ENCODE results near the gene TMEM63B. TPM values are rescaled to one million over a fixed set of nuclear protein-coding genes. Genes with fewer than 3 reads are reported as not detected.

The TMEM63B gene
- total and polyA plus RNA-seq, 9 of the 15 experiments (the other 6 are each of a cell fraction or from before 2014, with no cell fraction given), result 0.14 to 39.4 (median 14.4) TPM

- ATAC-seq (peak; percentile 68), DNase-seq (ENCODE audit: extremely low read depth in 1 of 4, low spot score in 3 of 4) (peak in 2 of 4 experiments; percentile 40 to 47), FAIRE-seq (peak; percentile 66)
- 71% methylated on average over 3 of the region's 3 CpGs for WGBS (ENCODE audit: insufficient coverage, low coverage, missing lambda C conversion rate)
- peak overlapping the region; percentile 54 for H3K4me2 ChIP-seq (ENCODE audit: insufficient read depth, low read length)
- CTCF ChIA-PET (ENCODE audit: low intra/inter-chr PET ratio), result no interaction called here
- POLR2A ChIA-PET, result interaction anchor here (0.7 to 3.0 kb wide), 12 partner anchors 9 to 54 kb away, joined by 3 to 23 read pairs (median 4); partner anchors contain the start of gene HSP90AB1
- H2AFZ ChIP-seq (ENCODE audit: low read depth, low read length), result peak overlapping the region; percentile 91
- H3K27ac ChIP-seq (ENCODE audit: extremely low read depth, low read depth, low read length), result peak overlapping the region; percentile 53; the same call in 2 of the 3 replicates
- intact Hi-C loops (cut with micrococcal nuclease) (no loop called here), in situ Hi-C loops (cut with MboI) (no loop called here)
- no peaks in the 10 kb centered on the region for H3K36me3 ChIP-seq (ENCODE audit: control insufficient read depth, insufficient read depth, low read length)
- H3K9me1 ChIP-seq (ENCODE audit: control insufficient read depth, insufficient read depth, low read length), result no peaks in the 10 kb centered on the region
- H3K27me3 ChIP-seq (ENCODE audit: control insufficient read depth in 2 of 2, insufficient read depth in 2 of 2, low read length in 2 of 2), result no peaks in the 10 kb centered on the region
- no peaks in the 10 kb centered on the region for H3K9me3 ChIP-seq (replicated peaks; ENCODE audit: control insufficient read depth, insufficient read depth, low read depth, low read length)
- H3K79me2 ChIP-seq (ENCODE audit: control insufficient read depth, insufficient read depth, low read length), result no peaks in the 10 kb centered on the region
- no TSS peak for BruUV-seq (replicated peaks)
- peak overlapping the region; percentile 46 to 82 for H3K9ac ChIP-seq (ENCODE audit: insufficient read depth in 1 of 2, low read depth in 2 of 2, low read length in 2 of 2)
- no peaks in the 10 kb centered on the region for H4K20me1 ChIP-seq (replicated peaks; ENCODE audit: control insufficient read depth, insufficient read depth, low read length)
- peaks cover 26 to 39% of the 10 kb centered on the region in 2 experiments for H3K4me1 ChIP-seq (replicated peaks in 1 of 2; ENCODE audit: control insufficient read depth in 2 of 2, insufficient read depth in 2 of 2, low read length in 2 of 2)
- no peak overlapping the region for H3K4me3 ChIP-seq
- no peak for TF ChIP-seq ZNF780A (CRISPR knock-in tag; IDR thresholded peaks at IDR 0.05)
- no peak for TF ChIP-seq SREBF2 (CRISPR knock-in tag; IDR thresholded peaks at IDR 0.05)
- 0 out of 2 replicates have a peak, but pooled peaks have one; percentile 61 for TF ChIP-seq ZNF224 (CRISPR knock-in tag; IDR thresholded peaks at IDR 0.05)
- no peak for TF ChIP-seq ZNF586 (CRISPR knock-in tag; conservative IDR thresholded peaks at IDR 0.05)
- no peak for TF ChIP-seq ELK1 (CRISPR knock-in tag; IDR thresholded peaks at IDR 0.05)
- TF ChIP-seq ZC3H8 (IDR thresholded peaks at IDR 0.05), result no peak
- TF ChIP-seq, protein P1, sequence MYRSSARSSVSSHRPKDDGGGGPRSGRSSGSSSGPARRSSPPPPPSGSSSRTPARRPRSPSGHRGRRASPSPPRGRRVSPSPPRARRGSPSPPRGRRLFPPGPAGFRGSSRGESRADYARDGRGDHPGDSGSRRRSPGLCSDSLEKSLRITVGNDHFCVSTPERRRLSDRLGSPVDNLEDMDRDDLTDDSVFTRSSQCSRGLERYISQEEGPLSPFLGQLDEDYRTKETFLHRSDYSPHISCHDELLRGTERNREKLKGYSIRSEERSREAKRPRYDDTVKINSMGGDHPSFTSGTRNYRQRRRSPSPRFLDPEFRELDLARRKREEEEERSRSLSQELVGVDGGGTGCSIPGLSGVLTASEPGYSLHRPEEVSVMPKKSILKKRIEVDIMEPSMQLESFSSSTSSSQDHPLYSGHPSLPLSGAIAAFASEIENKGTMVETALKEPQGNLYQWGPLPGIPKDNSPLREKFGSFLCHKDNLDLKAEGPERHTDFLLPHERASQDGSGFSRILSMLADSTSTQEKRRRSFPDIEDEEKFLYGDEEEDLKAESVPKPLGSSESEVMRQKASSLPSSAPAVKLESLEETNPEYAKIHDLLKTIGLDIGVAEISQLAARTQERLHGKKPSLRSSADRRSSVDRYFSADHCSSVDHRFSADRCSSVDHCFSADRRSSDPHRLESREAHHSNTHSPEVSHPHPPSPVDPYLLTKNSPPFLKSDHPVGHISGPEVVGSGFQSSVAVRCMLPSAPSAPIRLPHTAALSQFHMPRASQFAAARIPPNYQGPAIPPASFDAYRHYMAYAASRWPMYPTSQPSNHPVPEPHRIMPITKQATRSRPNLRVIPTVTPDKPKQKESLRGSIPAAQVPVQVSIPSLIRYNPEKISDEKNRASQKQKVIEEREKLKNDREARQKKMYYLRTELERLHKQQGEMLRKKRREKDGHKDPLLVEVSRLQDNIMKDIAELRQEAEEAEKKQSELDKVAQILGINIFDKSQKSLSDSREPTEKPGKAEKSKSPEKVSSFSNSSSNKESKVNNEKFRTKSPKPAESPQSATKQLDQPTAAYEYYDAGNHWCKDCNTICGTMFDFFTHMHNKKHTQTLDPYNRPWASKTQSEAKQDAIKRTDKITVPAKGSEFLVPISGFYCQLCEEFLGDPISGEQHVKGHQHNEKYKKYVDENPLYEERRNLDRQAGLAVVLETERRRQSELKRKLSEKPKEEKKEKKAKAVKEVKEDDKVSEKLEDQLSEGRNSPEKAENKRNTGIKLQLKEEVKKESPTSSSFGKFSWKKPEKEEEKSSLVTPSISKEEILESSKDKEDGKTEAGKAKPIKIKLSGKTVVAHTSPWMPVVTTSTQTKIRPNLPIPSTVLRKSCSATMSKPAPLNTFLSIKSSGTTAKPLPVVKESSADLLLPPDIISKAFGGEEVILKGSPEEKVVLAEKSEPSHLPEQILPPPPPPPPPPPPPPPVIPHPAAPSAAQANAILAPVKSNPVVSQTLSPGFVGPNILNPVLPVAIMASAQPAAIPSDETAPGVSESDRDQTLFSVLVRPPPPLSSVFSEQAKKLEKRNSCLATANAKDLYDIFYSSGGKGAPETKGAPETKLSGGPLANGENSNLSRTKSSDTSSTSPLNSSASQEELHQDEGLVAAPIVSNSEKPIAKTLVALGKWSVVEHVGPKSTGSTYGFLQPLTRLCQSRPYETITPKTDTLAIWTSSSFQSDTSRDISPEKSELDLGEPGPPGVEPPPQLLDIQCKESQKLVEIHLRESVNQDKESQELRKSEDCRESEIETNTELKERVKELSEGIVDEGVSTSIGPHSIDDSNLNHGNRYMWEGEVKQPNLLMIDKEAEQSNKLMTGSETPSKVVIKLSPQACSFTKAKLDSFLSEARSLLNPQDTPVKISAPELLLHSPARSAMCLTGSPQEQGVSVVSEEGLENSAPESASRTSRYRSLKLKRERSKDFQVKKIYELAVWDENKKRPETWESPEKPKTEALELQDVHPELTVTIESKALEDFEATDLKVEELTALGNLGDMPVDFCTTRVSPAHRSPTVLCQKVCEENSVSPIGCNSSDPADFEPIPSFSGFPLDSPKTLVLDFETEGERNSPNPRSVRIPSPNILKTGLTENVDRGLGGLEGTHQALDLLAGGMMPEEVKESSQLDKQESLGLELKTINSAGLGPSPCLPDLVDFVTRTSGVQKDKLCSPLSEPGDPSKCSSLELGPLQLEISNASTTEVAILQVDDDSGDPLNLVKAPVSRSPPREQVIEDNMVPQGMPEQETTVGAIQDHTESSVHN (IDR thresholded peaks at IDR 0.05; ENCODE audit: borderline replicate concordance in 1 of 2, low read depth in 1 of 2), result no peak
- TF ChIP-seq SMAD2 (IDR thresholded peaks at IDR 0.05; ENCODE audit: low read depth, low read length), result no peak
- TF ChIP-seq CREBBP (IDR thresholded peaks at IDR 0.05; ENCODE audit: low read depth, low read length), result no peak
- TF ChIP-seq DIDO1 (tag; IDR thresholded peaks at IDR 0.05; ENCODE audit: low read depth), result no peak
- TF ChIP-seq NELFE (IDR thresholded peaks at IDR 0.05; ENCODE audit: insufficient read depth, insufficient read length), result no peak
- no peak for TF ChIP-seq PTRF (tag; IDR thresholded peaks at IDR 0.05)
Measured at GRCh38 chr6:44201200-44201599, 73.8 kb downstream of the TMEM63B start.
